ENCODE data around the gene NEDD4L. TPM values are rescaled to one million over a fixed set of nuclear protein-coding genes. Genes with fewer than 3 reads are reported as not detected.

Gene NEDD4L
- total RNA-seq, 1 donor from 2014 or later, result 135 TPM

DNA sequence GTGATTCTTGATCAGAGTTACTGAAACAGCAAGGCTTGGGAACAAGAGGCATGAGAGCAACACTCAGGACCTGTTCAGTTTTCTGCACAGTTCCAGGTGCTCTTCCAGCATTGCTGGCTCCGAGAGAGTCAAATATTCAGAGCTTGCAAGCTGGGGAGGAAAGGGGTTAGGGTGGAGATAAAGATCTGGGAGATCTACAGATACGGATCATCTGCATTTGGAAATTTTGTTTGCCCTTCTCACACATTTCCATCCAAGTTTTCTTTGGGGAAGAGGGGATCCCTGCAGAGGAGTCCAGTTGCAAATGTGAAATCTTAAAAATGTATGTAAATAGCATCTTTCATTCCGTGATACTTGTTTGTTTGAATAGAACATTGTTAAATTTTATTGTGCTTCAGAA, 108.2 kb downstream of the NEDD4L start:
- no peaks in the 10 kb centered on the region for H3K4me1 Mint-ChIP-seq
- DNase-seq (ENCODE audit: low spot score in 2 of 2, unreplicated experiment in 2 of 2), result no peak
- H3K4me3 Mint-ChIP-seq, result no peak overlapping the region
- TF ChIP-seq, protein P1, sequence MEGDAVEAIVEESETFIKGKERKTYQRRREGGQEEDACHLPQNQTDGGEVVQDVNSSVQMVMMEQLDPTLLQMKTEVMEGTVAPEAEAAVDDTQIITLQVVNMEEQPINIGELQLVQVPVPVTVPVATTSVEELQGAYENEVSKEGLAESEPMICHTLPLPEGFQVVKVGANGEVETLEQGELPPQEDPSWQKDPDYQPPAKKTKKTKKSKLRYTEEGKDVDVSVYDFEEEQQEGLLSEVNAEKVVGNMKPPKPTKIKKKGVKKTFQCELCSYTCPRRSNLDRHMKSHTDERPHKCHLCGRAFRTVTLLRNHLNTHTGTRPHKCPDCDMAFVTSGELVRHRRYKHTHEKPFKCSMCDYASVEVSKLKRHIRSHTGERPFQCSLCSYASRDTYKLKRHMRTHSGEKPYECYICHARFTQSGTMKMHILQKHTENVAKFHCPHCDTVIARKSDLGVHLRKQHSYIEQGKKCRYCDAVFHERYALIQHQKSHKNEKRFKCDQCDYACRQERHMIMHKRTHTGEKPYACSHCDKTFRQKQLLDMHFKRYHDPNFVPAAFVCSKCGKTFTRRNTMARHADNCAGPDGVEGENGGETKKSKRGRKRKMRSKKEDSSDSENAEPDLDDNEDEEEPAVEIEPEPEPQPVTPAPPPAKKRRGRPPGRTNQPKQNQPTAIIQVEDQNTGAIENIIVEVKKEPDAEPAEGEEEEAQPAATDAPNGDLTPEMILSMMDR (IDR thresholded peaks at IDR 0.05; ENCODE audit: unreplicated experiment), result no peak
- no peak overlapping the region for H3K27ac Mint-ChIP-seq
- no peaks in the 10 kb centered on the region for H3K9me3 Mint-ChIP-seq
- H3K27me3 Mint-ChIP-seq (ENCODE audit: low read depth), result no peaks in the 10 kb centered on the region
- peaks cover 2% of the 10 kb centered on the region for H3K36me3 Mint-ChIP-seq

DNA sequence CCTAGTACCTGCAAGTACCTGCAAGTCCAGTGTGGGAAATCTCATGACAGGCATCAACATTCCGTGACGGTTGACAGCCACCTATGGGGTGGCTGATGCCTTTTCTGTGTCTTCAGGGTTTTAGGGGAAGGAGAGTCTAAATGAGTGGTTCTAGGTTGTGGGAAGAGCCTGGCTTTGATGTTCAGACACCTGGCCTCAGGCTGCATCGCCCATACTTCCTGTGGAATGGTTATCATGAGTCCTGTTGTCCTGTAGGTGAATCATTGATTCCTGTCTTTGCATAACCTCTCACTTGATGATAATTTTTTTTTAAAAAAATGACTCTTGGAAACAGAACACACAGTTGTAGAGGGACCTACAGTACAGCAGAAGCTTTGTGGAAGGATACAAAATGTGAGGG, 108.9 kb downstream of the NEDD4L start:
- H3K36me3 Mint-ChIP-seq, result peaks cover 2% of the 10 kb centered on the region
- H3K27me3 Mint-ChIP-seq (ENCODE audit: low read depth), result no peaks in the 10 kb centered on the region
- no peaks in the 10 kb centered on the region for H3K4me1 Mint-ChIP-seq
- TF ChIP-seq, protein P1 (IDR thresholded peaks at IDR 0.05; ENCODE audit: unreplicated experiment), result no peak
- no peak overlapping the region for H3K4me3 Mint-ChIP-seq
- no peak overlapping the region for H3K27ac Mint-ChIP-seq
- H3K9me3 Mint-ChIP-seq, result no peaks in the 10 kb centered on the region
- no peak for DNase-seq (ENCODE audit: low spot score in 2 of 2, unreplicated experiment in 2 of 2)

DNA sequence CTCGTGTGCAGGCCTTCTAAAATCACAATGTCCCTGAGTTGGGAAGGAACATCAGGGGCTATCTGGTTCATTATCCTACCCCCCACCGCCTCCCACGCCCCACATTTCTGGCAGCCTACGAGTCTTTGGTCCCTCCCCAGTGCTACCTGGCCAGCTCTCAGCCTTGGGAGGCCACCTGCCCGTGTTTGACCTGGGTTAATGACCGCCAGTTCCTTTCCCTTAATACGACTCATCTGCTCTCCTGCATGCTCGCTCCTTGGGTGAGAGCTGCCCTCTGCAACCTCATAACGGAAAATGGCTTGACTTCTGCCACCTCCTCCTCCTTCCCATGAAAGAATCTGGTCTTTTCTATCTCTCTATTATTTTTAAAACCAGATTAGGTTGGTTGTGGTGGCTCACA, 112.5 kb downstream of the NEDD4L start:
- no peak overlapping the region for H3K27ac Mint-ChIP-seq

DNA sequence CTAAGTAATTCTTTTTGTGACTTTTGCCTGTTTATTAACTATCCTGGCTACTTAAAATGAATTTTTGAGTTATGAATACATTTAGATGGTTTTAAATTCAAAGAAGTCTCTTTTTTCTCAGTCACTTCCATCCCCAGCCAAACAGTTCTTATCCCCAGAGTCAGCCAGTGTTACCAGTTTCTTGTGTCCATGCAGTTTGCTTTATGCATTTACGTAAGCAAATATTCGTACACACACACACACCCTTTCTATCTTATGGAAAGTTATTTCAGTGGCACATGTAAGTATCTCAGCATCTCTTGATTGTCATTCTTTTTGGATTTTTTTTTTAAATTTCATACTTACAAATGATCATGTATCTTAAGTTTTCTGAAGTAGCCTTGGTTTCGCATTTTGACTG, 113.2 kb downstream of the NEDD4L start:
- Mint-ChIP-seq H3K27me3 (ENCODE audit: low read depth) (no peaks in the 10 kb centered on the region), H3K4me1 (peaks cover 6% of the 10 kb centered on the region), H3K27ac (no peak overlapping the region), H3K4me3 (no peak overlapping the region), H3K36me3 (no peaks in the 10 kb centered on the region), H3K9me3 (no peaks in the 10 kb centered on the region)
- no peak for DNase-seq (ENCODE audit: low spot score in 2 of 2, unreplicated experiment in 2 of 2)
- TF ChIP-seq, protein P1 (IDR thresholded peaks at IDR 0.05; ENCODE audit: unreplicated experiment), result no peak

More for the DNA sequence above, 112.5 kb downstream of the NEDD4L start:
- Mint-ChIP-seq H3K36me3 (peaks cover 2% of the 10 kb centered on the region), H3K9me3 (no peaks in the 10 kb centered on the region), H3K27me3 (ENCODE audit: low read depth) (no peaks in the 10 kb centered on the region), H3K4me1 (peaks cover under 1% of the 10 kb centered on the region), H3K4me3 (no peak overlapping the region)
- DNase-seq (ENCODE audit: low spot score in 2 of 2, unreplicated experiment in 2 of 2), result no peak
- TF ChIP-seq, protein P1 (IDR thresholded peaks at IDR 0.05; ENCODE audit: unreplicated experiment), result no peak

DNA sequence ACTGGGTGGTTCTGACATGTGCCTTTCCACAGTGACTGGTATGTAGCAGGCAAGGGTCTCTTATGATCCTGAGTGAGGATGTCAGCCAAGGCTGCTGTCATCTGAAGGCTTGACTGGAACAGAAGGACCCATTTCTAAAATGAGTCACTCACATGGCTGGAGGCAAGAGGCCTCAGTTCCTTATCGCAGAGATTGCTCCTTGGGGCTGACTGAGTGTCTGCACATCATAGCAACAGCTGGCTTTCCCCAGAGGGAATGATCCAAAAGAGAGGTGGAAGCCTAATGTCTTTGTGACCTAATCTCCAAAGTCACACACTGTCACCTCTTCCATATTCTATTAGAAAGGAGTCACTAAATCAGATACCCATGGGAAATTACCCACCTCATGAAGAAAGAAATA, 114.0 kb downstream of the NEDD4L start:
- no peaks in the 10 kb centered on the region for H3K9me3 Mint-ChIP-seq
- no peak overlapping the region for H3K27ac Mint-ChIP-seq
- DNase-seq (ENCODE audit: low spot score in 2 of 2, unreplicated experiment in 2 of 2), result no peak
- no peak overlapping the region for H3K4me3 Mint-ChIP-seq
- no peaks in the 10 kb centered on the region for H3K27me3 Mint-ChIP-seq (ENCODE audit: low read depth)
- H3K4me1 Mint-ChIP-seq, result peaks cover 9% of the 10 kb centered on the region
- H3K36me3 Mint-ChIP-seq, result no peaks in the 10 kb centered on the region
- TF ChIP-seq, protein P1 (IDR thresholded peaks at IDR 0.05; ENCODE audit: unreplicated experiment), result no peak

DNA sequence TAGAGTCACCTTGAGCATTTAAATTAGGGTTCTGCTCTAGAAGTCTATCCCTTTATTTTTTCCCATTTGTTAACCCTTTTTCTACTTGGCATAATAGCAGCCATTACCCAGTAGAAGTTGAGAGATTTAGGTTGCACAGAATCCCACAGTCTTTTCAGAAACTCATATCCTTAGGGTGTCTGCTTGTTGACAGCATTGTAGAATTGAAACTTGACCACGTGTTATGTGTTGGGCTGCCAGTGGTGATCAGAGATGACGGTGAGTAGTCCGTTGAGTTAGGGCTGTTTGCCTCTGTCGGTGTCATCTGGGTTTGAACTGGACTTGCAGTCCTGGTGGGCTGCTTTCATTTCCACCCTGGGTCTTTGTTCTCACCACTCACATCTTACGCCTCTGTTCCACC, 114.4 kb downstream of the NEDD4L start:
- H3K36me3 Mint-ChIP-seq, result no peaks in the 10 kb centered on the region
- H3K4me3 Mint-ChIP-seq, result no peak overlapping the region
- TF ChIP-seq, protein P1 (IDR thresholded peaks at IDR 0.05; ENCODE audit: unreplicated experiment), result no peak
- no peak for DNase-seq (ENCODE audit: low spot score in 2 of 2, unreplicated experiment in 2 of 2)
- peaks cover 9% of the 10 kb centered on the region for H3K4me1 Mint-ChIP-seq
- no peak overlapping the region for H3K27ac Mint-ChIP-seq
- H3K27me3 Mint-ChIP-seq (ENCODE audit: low read depth), result no peaks in the 10 kb centered on the region
- no peaks in the 10 kb centered on the region for H3K9me3 Mint-ChIP-seq
